Right cardiac atrium (tissue), 5 donors: ENCODE results near the gene CNIH1. TPM values are rescaled to one million over a fixed set of nuclear protein-coding genes. Genes with fewer than 3 reads are reported as not detected.

Source experiments
- ATAC-seq, 2 donors: fragments of 200-7000 bp; cut with Tn5 transposase; one replicate each; pipeline versions ENCODE4 v1.8.0 to v1.9.1; 2020; ENCODE audit warnings: moderate library complexity in 2 of 2, mild to moderate bottlenecking in 1 of 2
- DNase-seq, 3 donors: peaks; one replicate each; pipeline ENCODE4 v3.0.0-alpha.2; 2020
- H3K27ac ChIP-seq: one replicate; pipeline ENCODE4 v1.5.1; 2013; ENCODE audit warnings: mild to moderate bottlenecking, low read length, control low read depth, moderate library complexity
- H3K27me3 ChIP-seq: one replicate; pipeline ENCODE4 v1.6.1; 2013; ENCODE audit not compliant: control insufficient read depth, insufficient read depth
- H3K4me1 ChIP-seq: one replicate; pipeline ENCODE4 v1.6.1; 2013; ENCODE audit warnings: low read length; ENCODE audit not compliant: control insufficient read depth, insufficient read depth
- H3K4me3 ChIP-seq: one replicate; pipeline ENCODE4 v1.5.1; 2013; ENCODE audit warnings: low read length, control low read depth
- H3K9me3 ChIP-seq: one replicate; pipeline ENCODE4 v1.6.1; 2013; ENCODE audit warnings: low read length; ENCODE audit not compliant: control insufficient read depth
- WGBS: extraction: QIAGEN DNeasy Blood & Tissue Kit; methylation state at CpG from one replicate; pipeline ENCODE4 v1.1.7; 2013; 5-methylcytosine and 5-hydroxymethylcytosine counted together
- intact Hi-C, 4 donors: fragments of 100-400 bp; cut with DNase I; formaldehyde crosslinking; loops; one replicate each; pipeline versions ENCODE4 v1.11.0 to v1.14.0; 2022 to 2023
- long read RNA-seq, 4 donors: library from polyadenylated mRNA; unstranded; transcript quantifications; one replicate each; pipeline ENCODE4 v2.0.0, GENCODE V29; 2020 to 2021
- polyA plus RNA-seq: library from polyadenylated mRNA; stranded (reverse); fragments of 200-250 nt; gene quantifications from one replicate; pipeline ENCODE4 v1.2.3, GENCODE V29; 2013
- total RNA-seq, 4 donors: library from RNA; stranded (reverse); fragmentation: NEBNext Ultra II Directional; extraction: Animal tissue kit (Norgen Biotek cat#: 25700); gene quantifications; one replicate each; pipeline ENCODE4 v1.2.1, GENCODE V29; 2021
- donor health status: healthy with polysubstance abuse.
- donor health status: DM: no; HTN: yes; CAD: no.
- donor health status: DM: no; HTN: no; CAD: no.
- donor health status: DM: no; HTN: yes; CAD: no; lungs with severe emphysema.
- donor health status: DM: yes; HTN: yes; CAD: no.

Gene CNIH1
- total RNA-seq (100 to 1,000 TPM; 102 to 114 (median 110) TPM), polyA plus RNA-seq (92.2 TPM)
- long read RNA-seq, donor 1, full-length matches to known transcripts = 97 of 105 reads
- long read RNA-seq, donor 1, partial matches to known transcripts = 1 of 105 reads
- long read RNA-seq, donor 1, other reads (novel, unspliced or antisense) = 7 of 105 reads
- long read RNA-seq, donor 2, full-length matches to known transcripts = 57 of 59 reads
- long read RNA-seq, donor 2, partial matches to known transcripts = 0 of 59 reads
- long read RNA-seq, donor 2, other reads (novel, unspliced or antisense) = 2 of 59 reads
- long read RNA-seq, donor 3, full-length matches to known transcripts = 272 of 283 reads
- long read RNA-seq, donor 3, partial matches to known transcripts = 3 of 283 reads
- long read RNA-seq, donor 3, other reads (novel, unspliced or antisense) = 8 of 283 reads
- long read RNA-seq, donor 4, full-length matches to known transcripts = 70 of 75 reads
- long read RNA-seq, donor 4, partial matches to known transcripts = 0 of 75 reads
- long read RNA-seq, donor 4, other reads (novel, unspliced or antisense) = 5 of 75 reads

DNA sequence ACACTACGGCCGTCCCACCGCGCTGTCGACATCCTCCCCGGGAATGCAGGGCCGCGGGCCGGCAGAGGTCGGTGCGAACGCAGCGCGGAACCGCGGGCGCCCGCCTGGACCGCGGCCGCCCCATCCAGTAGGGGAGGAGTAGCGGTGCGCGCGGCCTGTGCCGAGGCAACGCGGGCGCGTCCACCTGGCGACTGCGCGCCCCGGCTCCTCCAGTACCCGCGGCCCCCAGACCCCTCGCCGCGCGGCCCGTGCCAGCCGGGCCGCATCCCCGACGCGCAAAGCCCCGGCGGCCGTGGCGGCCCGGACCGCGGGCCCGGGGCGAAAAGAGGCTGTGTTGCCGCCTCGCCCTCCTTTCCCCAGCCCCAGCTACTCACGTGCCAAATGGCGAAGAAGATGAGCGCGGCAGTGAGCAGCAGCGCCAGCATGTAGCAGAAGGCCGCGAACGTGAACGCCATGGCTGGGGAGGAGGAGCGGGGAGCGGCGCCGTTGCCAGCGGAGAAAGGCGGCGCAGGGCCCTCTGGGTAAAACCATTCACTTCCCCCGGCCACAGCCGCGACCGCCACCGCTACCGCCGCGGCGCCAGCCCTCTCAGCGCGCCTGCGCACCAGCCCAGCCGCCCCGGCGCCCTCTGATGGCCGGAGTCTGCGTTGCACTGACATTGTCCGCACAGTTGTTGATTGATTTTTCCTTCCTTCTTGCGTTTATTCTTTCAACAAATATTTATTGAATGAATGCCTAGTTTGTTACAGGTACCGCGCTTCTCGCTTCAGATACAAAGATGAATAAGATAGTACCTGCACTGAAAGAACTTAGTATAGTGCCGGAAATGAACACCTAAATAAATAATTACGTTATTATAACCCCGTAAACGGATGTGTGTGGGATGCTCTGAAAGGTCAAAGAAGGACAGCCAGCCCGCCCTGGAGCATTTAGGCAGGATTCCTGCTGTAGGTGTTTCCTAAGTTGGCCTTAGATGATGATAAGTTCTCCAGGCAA, at the start of gene CNIH1:
CNIH1 (minus strand) TSS at position 502 of the 996 bp plus-strand sequence; CDS start at position 455, 47 bp downstream.
- Histone ChIP-seq H3K27me3 (no peaks in the 10 kb centered on the region), H3K27ac (peak within 1 kb of the TSS; percentile 98), H3K4me3 (peak within 1 kb of the TSS; percentile 90), H3K9me3 (no peaks in the 10 kb centered on the region), H3K4me1 (peaks cover 3% of the 10 kb centered on the region)
- WGBS = under 1% methylated on average over 100 of the region's 100 CpGs
- DNase-seq (peak; percentile 93 to 97 (median 97)), ATAC-seq (peak; percentile 99)
- intact Hi-C loops = no loop called here

DNA sequence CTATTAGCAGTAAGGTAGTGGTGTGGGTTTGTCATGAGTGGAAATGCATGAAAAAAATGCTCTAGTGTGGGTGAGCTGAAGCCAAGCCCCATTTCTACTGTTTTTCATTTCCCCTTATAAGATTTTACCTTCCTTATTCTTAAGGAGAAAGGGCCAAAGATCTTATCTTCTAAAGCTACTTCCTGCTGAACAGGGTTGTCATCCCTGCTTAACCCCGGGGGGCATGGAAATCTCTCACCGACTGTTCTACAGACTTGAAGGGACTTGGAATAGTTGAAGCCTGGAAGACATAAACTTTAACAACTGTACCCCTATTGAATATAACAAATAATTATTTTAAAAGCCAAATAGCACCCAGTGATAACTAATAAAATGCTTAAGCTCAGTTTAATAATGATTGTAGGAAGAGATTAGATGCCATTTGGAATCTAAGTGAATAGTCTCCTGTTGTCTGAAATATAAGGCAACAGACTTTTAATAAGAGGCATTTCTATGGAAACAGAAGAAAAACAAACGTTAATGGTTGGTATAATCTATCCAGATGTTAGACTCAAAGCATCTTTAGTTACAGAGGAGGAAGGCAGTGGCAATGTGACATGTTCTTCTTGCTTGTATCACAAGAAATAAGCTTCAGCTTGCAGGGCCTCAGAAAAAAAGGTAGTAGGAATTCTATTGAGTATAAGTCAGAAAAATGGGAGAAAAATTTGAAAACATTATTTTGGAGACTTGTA, 49.4 kb upstream of the CNIH1 start:
- no peaks in the 10 kb centered on the region for H3K27me3 ChIP-seq

DNA sequence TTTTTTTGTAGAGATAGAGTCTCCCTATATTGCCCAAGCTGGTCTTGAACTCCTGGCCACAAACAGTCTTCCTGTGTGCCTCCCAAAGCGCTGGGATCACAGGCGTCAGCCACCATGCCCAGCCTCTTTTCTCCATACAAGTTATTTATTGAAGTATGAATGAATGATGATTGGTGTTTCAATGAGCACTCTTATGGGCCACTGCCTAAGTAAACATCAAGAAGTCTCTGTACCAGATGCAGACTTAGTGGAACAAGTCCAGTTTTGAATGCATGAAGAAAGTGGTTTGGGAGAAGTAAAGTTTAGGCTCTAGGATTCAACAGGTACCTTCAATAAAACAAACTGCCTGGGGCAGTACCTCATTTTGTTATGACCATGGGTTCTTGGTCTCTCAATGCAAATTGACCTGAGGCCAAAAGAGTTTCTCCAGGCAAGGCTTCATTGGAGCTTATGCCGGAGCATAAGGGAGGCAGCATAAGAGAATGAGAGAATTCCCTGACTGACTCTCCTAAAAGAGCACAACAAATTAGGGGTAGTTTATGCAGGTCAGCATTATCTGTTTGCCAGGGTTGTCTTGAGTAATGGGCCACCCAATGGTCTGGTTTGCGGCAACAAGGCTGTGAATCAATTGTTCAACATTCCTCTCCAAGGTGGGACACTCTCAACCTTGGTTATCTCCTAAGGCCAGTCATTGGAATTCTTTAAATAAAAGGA, 48.7 kb upstream of the CNIH1 start:
- WGBS = 95% methylated on average over 4 of the region's 4 CpGs
- DNase-seq = peak in 1 of 3 donors; percentile 27
- no peaks in the 10 kb centered on the region for H3K27me3 ChIP-seq
- no peak overlapping the region for H3K4me3 ChIP-seq
- intact Hi-C loops = no loop called here
- H3K4me1 ChIP-seq = peaks cover 2% of the 10 kb centered on the region
- peak overlapping the region; percentile 95 for H3K27ac ChIP-seq
- no peaks in the 10 kb centered on the region for H3K9me3 ChIP-seq
- ATAC-seq = no peak

More for the DNA sequence above, 49.4 kb upstream of the CNIH1 start:
- H3K4me3 ChIP-seq = no peak overlapping the region
- H3K27ac ChIP-seq = no peak overlapping the region
- DNase-seq (no peak), ATAC-seq (no peak)
- peaks cover 2% of the 10 kb centered on the region for H3K4me1 ChIP-seq
- H3K9me3 ChIP-seq = no peaks in the 10 kb centered on the region
- WGBS = 25% methylated on average over 3 of the region's 3 CpGs
- intact Hi-C loops = no loop called here

DNA sequence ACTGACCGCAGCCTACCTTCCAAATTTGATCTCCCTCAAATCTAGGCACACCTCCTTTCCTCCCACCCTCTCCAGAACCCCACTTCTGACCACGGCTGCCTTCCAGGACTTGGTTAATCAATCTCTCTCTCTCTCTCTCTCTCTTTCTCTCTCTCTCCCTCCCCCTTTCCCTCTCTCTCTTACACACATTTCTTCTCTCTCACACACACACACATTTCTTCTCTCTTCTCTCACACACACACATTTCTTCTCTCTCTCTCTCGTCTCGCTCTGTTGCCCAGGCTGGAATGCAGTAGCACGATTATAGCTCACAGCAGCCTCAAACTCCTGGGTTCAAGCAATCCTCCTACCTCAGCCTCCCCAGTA, 48.1 kb upstream of the CNIH1 start:
- peaks cover 2% of the 10 kb centered on the region for H3K4me1 ChIP-seq
- 10% methylated on average over 5 of the region's 5 CpGs for WGBS
- H3K27ac ChIP-seq = peak overlapping the region; percentile 95
- DNase-seq = peak in 1 of 3 donors; percentile 36
- peak overlapping the region; percentile 93 for H3K4me3 ChIP-seq
- ATAC-seq = no peak
- intact Hi-C loops = no loop called here
- H3K9me3 ChIP-seq = no peaks in the 10 kb centered on the region
- no peaks in the 10 kb centered on the region for H3K27me3 ChIP-seq

DNA sequence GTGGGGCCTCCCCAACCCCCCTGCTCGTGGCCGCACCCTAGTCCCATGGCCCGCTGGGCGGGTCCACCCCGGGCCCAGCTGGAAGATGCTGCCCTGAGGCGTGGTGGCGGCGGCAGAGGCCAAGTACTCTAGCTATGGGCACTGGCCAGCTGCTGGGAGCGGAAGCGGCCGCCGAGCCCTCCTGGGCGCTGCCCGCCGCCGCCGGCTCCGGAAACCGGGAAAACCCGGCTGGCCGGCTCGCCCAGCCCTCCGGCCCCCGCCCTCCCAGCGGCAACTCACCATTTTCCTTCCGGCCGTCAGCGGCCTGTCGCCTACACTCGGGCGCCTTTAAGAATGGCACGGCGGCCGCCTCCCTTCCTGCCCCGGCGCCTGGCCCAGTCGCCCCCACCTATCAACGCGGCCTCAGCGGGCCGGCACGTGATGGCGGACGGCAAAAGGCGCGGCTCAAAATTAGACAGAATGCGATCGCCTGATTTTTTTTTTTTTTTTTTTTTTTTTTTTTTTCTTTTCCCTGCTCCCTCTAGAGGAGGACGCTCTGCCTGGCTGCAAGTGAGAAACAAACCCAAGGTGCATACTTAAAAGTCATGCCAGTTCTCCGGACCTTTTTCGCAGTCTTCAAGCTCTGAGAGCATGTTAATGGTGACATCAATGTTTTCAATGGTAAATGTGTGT, 47.6 kb upstream of the CNIH1 start, which contains the start of gene GMFB:
GMFB (minus strand) TSS at position 335 of the 672 bp plus-strand sequence; CDS start at position 282, 53 bp downstream.
- Histone ChIP-seq H3K9me3 (no peaks in the 10 kb centered on the region), H3K4me1 (peaks cover 2% of the 10 kb centered on the region), H3K4me3 (peak within 1 kb of the TSS; percentile 93), H3K27ac (peak within 1 kb of the TSS; percentile 96), H3K27me3 (no peaks in the 10 kb centered on the region)
- ATAC-seq = peak; percentile 97 to 99
- intact Hi-C loops = no loop called here
- DNase-seq = peak; percentile 96 to 98 (median 98)
- under 1% methylated on average over 51 of the region's 51 CpGs for WGBS

DNA sequence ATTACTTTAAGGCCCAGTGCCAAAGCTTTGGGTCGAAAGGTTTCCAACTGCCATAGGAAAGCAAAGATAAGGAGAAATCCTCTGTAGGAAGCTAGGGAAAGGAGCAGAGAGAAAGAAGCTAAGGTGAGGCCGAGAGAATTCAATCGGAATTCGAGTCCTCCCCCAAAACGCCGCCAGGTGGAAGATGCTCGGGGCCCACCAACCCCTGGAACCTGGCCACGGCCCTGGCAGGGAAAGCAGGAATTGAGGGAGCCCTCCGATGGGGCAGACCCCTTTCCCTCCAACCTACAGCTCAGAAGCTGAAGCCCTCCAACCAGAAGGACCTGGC, 47.1 kb upstream of the CNIH1 start:
- intact Hi-C loops = no loop called here

DNA sequence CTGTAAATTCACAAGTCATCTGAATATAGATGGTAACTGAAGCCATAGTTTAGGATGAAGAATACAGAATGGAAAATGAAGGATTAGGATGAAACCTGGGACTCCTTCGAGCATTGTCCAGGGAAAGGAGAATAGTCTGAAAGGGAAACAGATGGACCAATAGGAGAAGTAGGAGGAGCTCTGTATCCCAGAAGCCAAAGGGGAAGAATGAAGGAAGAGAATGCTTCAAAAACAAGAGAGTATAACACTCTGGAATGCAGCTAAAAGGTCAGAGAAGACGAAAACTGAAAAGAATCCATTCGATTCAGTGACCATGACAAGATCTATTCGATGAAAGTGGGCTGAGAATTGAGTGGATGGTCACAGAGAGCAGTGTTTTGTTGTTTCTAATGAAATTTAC, 46.6 kb upstream of the CNIH1 start:
- intact Hi-C loops = no loop called here
- peak overlapping the region; percentile 96 for H3K27ac ChIP-seq
- ATAC-seq (peak; percentile 21 to 22), DNase-seq (no peak)
- H3K9me3 ChIP-seq = no peaks in the 10 kb centered on the region
- peak overlapping the region; percentile 93 for H3K4me3 ChIP-seq
- WGBS = 37% methylated on average over 4 of the region's 4 CpGs
- H3K4me1 ChIP-seq = peaks cover 4% of the 10 kb centered on the region
- H3K27me3 ChIP-seq = no peaks in the 10 kb centered on the region

More for the DNA sequence above, 47.1 kb upstream of the CNIH1 start:
- H3K4me3 ChIP-seq = peak overlapping the region; percentile 93
- H3K27ac ChIP-seq = peak overlapping the region; percentile 96
- no peaks in the 10 kb centered on the region for H3K27me3 ChIP-seq
- WGBS = under 1% methylated on average over 9 of the region's 9 CpGs
- H3K9me3 ChIP-seq = no peaks in the 10 kb centered on the region
- ATAC-seq (no peak), DNase-seq (no peak)
- H3K4me1 ChIP-seq = peaks cover 2% of the 10 kb centered on the region

DNA sequence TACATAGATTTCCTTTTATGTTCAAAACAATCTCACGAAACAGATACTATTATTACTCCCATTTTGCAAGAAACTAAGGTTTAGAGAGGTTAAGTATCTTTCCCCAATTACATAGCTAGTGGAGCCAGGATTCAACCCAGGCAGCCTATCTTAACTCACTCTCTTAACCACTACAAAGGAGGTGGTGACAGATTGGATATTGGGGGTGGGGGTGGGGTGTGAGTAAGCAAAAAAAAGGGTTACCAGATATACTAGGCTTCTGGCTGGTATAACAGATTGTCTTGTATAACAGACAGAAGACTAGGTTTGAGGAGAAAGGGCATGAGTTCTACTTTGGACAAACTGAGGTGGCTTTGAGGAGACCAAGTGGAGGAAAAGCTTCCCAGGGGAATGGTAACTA, 45.5 kb upstream of the CNIH1 start:
- H3K4me1 ChIP-seq = peaks cover 4% of the 10 kb centered on the region

DNA sequence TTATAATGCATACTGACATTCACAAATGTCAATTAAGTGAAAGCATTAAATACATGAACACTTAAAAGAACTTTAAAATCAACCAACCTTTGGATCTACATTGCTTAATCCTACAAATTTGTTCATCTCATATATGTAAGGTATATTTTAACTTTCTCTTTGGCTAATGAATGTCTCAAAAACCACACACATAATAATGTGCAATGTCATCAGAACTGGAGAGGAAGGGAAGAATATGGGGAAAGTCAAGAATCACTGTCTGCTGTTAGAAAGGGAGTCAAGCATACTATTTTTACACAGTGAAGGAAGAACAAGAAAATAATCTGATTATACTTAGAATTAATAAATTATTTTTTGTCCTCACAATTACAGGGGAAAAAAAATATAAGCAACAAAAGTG, 42.7 kb upstream of the CNIH1 start:
- peaks cover 2% of the 10 kb centered on the region for H3K4me1 ChIP-seq
- ATAC-seq = no peak
- intact Hi-C loops = no loop called here
- DNase-seq = no peak
- no peak overlapping the region for H3K4me3 ChIP-seq
- no peak overlapping the region for H3K27ac ChIP-seq
- H3K9me3 ChIP-seq = no peaks in the 10 kb centered on the region
- H3K27me3 ChIP-seq = no peaks in the 10 kb centered on the region

More for the DNA sequence above, 45.5 kb upstream of the CNIH1 start:
- H3K9me3 ChIP-seq = no peaks in the 10 kb centered on the region
- H3K27ac ChIP-seq = no peak overlapping the region
- intact Hi-C loops = no loop called here
- no peak for ATAC-seq
- DNase-seq = no peak
- 70% methylated on average over 1 of the region's 1 CpG for WGBS
- H3K27me3 ChIP-seq = no peaks in the 10 kb centered on the region
- H3K4me3 ChIP-seq = no peak overlapping the region
